ENCODE results near the gene TMEM89. TPM values are rescaled to one million over a fixed set of nuclear protein-coding genes. Genes with fewer than 3 reads are reported as not detected.

TMEM89 gene
- total and polyA plus RNA-seq, 2 of the 13 experiments (the other 11 are each of a cell fraction or from before 2014, with no cell fraction given) = 0.31 to 0.59 TPM

DNA sequence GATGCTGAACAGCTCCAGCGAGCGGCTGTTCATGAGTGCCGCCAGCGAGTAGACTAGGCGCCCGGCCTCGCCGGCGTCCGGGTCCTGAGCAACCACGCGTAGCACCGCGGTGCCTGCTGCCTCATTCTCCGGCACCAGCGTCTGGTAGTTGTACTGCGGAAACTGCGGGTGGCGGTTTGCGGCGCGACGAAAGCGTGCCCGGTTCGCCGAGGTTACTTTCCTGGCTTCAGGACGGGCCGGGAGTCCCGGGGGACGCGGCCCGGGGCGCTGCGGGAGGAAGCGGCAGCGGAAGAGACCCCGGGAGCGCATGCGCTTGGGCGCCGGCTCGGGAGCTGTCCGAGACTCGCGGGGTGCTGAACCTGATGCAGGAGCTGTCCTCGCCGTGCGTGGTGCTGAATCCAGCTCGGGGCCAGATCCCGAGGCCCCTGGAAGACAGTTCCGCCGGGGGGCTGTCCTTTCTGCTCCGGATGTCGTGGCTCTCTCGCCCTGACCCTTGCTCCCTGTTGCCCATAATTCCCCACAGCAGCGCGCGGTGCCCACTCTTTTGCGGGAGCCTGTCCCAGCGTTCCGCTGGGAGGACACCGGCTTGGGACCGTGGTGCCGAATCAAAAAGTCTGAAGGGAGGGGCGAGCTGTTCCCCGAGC, 40.1 kb upstream of the TMEM89 start (continued):
- TF ChIP-seq, protein P1, sequence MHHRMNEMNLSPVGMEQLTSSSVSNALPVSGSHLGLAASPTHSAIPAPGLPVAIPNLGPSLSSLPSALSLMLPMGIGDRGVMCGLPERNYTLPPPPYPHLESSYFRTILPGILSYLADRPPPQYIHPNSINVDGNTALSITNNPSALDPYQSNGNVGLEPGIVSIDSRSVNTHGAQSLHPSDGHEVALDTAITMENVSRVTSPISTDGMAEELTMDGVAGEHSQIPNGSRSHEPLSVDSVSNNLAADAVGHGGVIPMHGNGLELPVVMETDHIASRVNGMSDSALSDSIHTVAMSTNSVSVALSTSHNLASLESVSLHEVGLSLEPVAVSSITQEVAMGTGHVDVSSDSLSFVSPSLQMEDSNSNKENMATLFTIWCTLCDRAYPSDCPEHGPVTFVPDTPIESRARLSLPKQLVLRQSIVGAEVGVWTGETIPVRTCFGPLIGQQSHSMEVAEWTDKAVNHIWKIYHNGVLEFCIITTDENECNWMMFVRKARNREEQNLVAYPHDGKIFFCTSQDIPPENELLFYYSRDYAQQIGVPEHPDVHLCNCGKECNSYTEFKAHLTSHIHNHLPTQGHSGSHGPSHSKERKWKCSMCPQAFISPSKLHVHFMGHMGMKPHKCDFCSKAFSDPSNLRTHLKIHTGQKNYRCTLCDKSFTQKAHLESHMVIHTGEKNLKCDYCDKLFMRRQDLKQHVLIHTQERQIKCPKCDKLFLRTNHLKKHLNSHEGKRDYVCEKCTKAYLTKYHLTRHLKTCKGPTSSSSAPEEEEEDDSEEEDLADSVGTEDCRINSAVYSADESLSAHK (CRISPR knock-in tag; IDR thresholded peaks at IDR 0.05; ENCODE audit: borderline replicate concordance) = peak; percentile 99
- TF ChIP-seq HNRNPK (IDR thresholded peaks at IDR 0.05; ENCODE audit: low read depth, low read length, poor library complexity, severe bottlenecking) (no peak), NCOA2 (CRISPR knock-in tag; IDR thresholded peaks at IDR 0.05) (peak; percentile 97), SYNCRIP (IDR thresholded peaks at IDR 0.05; ENCODE audit: insufficient read depth, low read depth, low read length) (no peak), ZNF33B (CRISPR knock-in tag; IDR thresholded peaks at IDR 0.05) (peak; percentile 100), MATR3 (CRISPR knock-in tag; IDR thresholded peaks at IDR 0.05) (no peak), PHF21A (CRISPR knock-in tag; IDR thresholded peaks at IDR 0.05) (peak; percentile 90), MXI1 (IDR thresholded peaks at IDR 0.05; ENCODE audit: borderline replicate concordance, low read depth, low read length) (peak; percentile 99), MTF2 (CRISPR knock-in tag; IDR thresholded peaks at IDR 0.05; ENCODE audit: borderline replicate concordance) (peak; percentile 99)
- TF ChIP-seq, protein P2, sequence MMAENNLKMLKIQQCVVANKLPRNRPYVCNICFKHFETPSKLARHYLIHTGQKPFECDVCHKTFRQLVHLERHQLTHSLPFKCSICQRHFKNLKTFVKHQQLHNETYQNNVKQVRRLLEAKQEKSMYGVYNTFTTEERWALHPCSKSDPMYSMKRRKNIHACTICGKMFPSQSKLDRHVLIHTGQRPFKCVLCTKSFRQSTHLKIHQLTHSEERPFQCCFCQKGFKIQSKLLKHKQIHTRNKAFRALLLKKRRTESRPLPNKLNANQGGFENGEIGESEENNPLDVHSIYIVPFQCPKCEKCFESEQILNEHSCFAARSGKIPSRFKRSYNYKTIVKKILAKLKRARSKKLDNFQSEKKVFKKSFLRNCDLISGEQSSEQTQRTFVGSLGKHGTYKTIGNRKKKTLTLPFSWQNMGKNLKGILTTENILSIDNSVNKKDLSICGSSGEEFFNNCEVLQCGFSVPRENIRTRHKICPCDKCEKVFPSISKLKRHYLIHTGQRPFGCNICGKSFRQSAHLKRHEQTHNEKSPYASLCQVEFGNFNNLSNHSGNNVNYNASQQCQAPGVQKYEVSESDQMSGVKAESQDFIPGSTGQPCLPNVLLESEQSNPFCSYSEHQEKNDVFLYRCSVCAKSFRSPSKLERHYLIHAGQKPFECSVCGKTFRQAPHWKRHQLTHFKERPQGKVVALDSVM (CRISPR knock-in tag; IDR thresholded peaks at IDR 0.05) = peak; percentile 89
- TF ChIP-seq, protein P3, sequence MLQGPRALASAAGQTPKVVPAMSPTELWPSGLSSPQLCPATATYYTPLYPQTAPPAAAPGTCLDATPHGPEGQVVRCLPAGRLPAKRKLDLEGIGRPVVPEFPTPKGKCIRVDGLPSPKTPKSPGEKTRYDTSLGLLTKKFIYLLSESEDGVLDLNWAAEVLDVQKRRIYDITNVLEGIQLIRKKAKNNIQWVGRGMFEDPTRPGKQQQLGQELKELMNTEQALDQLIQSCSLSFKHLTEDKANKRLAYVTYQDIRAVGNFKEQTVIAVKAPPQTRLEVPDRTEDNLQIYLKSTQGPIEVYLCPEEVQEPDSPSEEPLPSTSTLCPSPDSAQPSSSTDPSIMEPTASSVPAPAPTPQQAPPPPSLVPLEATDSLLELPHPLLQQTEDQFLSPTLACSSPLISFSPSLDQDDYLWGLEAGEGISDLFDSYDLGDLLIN (CRISPR knock-in tag; IDR thresholded peaks at IDR 0.05; ENCODE audit: borderline replicate concordance) = peak; percentile 100; the same call in 1 of the 2 replicates
- TF ChIP-seq, protein P4, sequence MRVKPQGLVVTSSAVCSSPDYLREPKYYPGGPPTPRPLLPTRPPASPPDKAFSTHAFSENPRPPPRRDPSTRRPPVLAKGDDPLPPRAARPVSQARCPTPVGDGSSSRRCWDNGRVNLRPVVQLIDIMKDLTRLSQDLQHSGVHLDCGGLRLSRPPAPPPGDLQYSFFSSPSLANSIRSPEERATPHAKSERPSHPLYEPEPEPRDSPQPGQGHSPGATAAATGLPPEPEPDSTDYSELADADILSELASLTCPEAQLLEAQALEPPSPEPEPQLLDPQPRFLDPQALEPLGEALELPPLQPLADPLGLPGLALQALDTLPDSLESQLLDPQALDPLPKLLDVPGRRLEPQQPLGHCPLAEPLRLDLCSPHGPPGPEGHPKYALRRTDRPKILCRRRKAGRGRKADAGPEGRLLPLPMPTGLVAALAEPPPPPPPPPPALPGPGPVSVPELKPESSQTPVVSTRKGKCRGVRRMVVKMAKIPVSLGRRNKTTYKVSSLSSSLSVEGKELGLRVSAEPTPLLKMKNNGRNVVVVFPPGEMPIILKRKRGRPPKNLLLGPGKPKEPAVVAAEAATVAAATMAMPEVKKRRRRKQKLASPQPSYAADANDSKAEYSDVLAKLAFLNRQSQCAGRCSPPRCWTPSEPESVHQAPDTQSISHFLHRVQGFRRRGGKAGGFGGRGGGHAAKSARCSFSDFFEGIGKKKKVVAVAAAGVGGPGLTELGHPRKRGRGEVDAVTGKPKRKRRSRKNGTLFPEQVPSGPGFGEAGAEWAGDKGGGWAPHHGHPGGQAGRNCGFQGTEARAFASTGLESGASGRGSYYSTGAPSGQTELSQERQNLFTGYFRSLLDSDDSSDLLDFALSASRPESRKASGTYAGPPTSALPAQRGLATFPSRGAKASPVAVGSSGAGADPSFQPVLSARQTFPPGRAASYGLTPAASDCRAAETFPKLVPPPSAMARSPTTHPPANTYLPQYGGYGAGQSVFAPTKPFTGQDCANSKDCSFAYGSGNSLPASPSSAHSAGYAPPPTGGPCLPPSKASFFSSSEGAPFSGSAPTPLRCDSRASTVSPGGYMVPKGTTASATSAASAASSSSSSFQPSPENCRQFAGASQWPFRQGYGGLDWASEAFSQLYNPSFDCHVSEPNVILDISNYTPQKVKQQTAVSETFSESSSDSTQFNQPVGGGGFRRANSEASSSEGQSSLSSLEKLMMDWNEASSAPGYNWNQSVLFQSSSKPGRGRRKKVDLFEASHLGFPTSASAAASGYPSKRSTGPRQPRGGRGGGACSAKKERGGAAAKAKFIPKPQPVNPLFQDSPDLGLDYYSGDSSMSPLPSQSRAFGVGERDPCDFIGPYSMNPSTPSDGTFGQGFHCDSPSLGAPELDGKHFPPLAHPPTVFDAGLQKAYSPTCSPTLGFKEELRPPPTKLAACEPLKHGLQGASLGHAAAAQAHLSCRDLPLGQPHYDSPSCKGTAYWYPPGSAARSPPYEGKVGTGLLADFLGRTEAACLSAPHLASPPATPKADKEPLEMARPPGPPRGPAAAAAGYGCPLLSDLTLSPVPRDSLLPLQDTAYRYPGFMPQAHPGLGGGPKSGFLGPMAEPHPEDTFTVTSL (CRISPR knock-in tag; IDR thresholded peaks at IDR 0.05; ENCODE audit: borderline replicate concordance) = peak; percentile 99
- TF ChIP-seq, protein P5, sequence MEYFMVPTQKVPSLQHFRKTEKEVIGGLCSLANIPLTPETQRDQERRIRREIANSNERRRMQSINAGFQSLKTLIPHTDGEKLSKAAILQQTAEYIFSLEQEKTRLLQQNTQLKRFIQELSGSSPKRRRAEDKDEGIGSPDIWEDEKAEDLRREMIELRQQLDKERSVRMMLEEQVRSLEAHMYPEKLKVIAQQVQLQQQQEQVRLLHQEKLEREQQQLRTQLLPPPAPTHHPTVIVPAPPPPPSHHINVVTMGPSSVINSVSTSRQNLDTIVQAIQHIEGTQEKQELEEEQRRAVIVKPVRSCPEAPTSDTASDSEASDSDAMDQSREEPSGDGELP (IDR thresholded peaks at IDR 0.05; ENCODE audit: borderline replicate concordance, low read depth) = no peak
- TF ChIP-seq, protein P6, sequence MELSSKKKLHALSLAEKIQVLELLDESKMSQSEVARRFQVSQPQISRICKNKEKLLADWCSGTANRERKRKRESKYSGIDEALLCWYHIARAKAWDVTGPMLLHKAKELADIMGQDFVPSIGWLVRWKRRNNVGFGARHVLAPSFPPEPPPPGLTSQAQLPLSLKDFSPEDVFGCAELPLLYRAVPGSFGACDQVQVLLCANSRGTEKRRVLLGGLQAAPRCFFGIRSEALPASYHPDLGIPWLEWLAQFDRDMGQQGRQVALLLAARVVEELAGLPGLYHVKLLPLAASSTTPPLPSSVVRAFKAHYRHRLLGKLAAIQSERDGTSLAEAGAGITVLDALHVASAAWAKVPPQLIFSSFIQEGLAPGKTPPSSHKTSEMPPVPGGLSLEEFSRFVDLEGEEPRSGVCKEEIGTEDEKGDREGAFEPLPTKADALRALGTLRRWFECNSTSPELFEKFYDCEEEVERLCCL (CRISPR knock-in tag; IDR thresholded peaks at IDR 0.05; ENCODE audit: borderline replicate concordance) = peak; percentile 100
